Activated T-helper 1 cell treated with anti-CD3 and anti-CD28 coated beads, Interleukin-12 subunit alpha, Interleukin-12 subunit beta, Interleukin-2, Interleukin-4 antibody, amounts not matched to agents 30 ng/mL and 10 ng/mL and 1 ng/mL, durations not matched to agents 14 hours and 24 hours and 36 hours (primary cell): ENCODE results near the gene TOM1L2. TPM values are rescaled to one million over a fixed set of nuclear protein-coding genes. Genes with fewer than 3 reads are reported as not detected.

Experiments used
- DNase-seq: peaks from one replicate; pipeline ENCODE4 v3.0.0; 2021; ENCODE audit warnings: low spot score
- H3K27ac Mint-ChIP-seq: one replicate; pipeline ENCODE4 v1.8.0; 2021; ENCODE audit warnings: mild to moderate bottlenecking, mixed read lengths
- H3K27me3 Mint-ChIP-seq: one replicate; pipeline ENCODE4 v1.8.0; 2022; ENCODE audit warnings: mild to moderate bottlenecking, moderate library complexity, mixed read lengths; ENCODE audit not compliant: insufficient read depth
- H3K36me3 Mint-ChIP-seq: one replicate; pipeline ENCODE4 v1.8.0; 2021; ENCODE audit warnings: low read depth, mixed read lengths
- H3K4me1 Mint-ChIP-seq: one replicate; pipeline ENCODE4 v1.8.0; 2021; ENCODE audit warnings: low read depth, mixed read lengths
- H3K4me3 Mint-ChIP-seq: one replicate; pipeline ENCODE4 v1.8.0; 2021; ENCODE audit warnings: mild to moderate bottlenecking, moderate library complexity, mixed read lengths
- H3K9me3 Mint-ChIP-seq: one replicate; pipeline ENCODE4 v1.8.0; 2021; ENCODE audit warnings: mixed read lengths
- intact Hi-C: fragments of 100-400 bp; cut with micrococcal nuclease; formaldehyde crosslinking; loops from one replicate; pipeline ENCODE4 v1.15.1; 2024
- total RNA-seq: library from RNA; stranded (reverse); gene quantifications from 2 replicates; pipeline ENCODE4 v1.2.3, GENCODE V29; 2022

The TOM1L2 gene
- total RNA-seq, 1 donor from 2014 or later = 10.2 TPM

- H3K36me3 Mint-ChIP-seq = peaks cover 10% of the 10 kb centered on the region
- H3K4me1 Mint-ChIP-seq = peaks cover 8% of the 10 kb centered on the region
- peaks cover 1% of the 10 kb centered on the region for H3K27me3 Mint-ChIP-seq
- no peak overlapping the region for H3K4me3 Mint-ChIP-seq
- intact Hi-C loops = no loop called here
- DNase-seq = no peak
- no peaks in the 10 kb centered on the region for H3K9me3 Mint-ChIP-seq
- H3K27ac Mint-ChIP-seq = no peak overlapping the region
These were observed 83.4 kb downstream of the TOM1L2 start for GRCh38 chr17:17888821-17889220.

DNA sequence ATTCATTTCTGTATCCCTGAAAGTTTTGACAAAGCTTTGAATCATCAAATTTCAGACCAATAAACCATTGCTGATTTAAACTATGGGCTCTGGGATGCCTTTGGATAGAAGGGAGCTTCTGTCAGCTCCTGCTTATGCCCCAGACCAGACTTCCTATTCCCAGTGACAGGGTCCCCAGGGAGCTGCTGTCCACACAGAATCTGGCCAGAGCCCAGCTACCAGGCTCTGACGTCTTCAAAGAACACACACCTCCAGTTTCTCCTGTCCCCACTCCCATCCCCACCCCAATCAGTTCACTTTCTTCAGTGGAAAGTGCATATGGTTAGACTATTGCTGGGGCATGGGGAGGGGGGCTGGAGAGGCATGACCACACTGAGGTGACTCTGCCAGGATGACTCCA lies 83.8 kb downstream of the TOM1L2 start:
- intact Hi-C loops = no loop called here

DNA sequence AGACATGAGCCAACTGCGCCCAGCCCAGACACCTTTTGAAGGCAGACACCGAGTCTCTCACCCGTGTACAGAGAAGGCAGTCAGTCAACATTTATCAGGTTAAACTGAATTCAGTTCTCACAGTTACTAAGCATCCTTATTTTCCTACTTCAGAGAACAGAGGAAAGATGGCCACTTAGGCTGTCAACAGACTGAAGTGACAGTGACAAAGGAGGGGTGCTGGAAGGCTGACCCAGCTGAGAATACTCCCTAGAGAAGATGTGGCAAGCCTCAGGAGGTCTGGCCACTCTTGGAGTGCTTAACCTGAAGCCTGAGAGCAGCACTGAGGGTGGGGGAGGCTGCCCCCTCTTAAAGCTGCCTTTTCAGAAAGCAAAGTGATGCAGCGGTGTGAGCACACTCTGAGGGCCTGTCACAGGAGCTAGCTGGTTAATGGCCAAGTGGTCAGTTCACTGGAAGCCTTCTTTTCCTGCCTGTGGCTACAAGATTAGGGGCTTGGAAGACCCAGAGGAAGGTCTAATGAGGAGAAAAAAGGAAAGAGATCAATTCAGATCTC lies 84.4 kb downstream of the TOM1L2 start:
- Mint-ChIP-seq H3K9me3 (no peaks in the 10 kb centered on the region), H3K4me3 (no peak overlapping the region), H3K27ac (no peak overlapping the region), H3K4me1 (peaks cover 8% of the 10 kb centered on the region), H3K27me3 (peaks cover 1% of the 10 kb centered on the region), H3K36me3 (peaks cover 5% of the 10 kb centered on the region)
- intact Hi-C loops = no loop called here
- DNase-seq = no peak

More for the DNA sequence above, 83.8 kb downstream of the TOM1L2 start:
- no peak for DNase-seq
- H3K4me1 Mint-ChIP-seq = peaks cover 8% of the 10 kb centered on the region
- no peak overlapping the region for H3K4me3 Mint-ChIP-seq
- H3K9me3 Mint-ChIP-seq = no peaks in the 10 kb centered on the region
- H3K27ac Mint-ChIP-seq = no peak overlapping the region
- H3K27me3 Mint-ChIP-seq = peaks cover 1% of the 10 kb centered on the region
- peaks cover 10% of the 10 kb centered on the region for H3K36me3 Mint-ChIP-seq

GRCh38 chr17:17886726-17887125 lies 85.5 kb downstream of the TOM1L2 start:
- Mint-ChIP-seq H3K9me3 (no peaks in the 10 kb centered on the region), H3K36me3 (peaks cover 5% of the 10 kb centered on the region), H3K27ac (no peak overlapping the region), H3K27me3 (peaks cover 1% of the 10 kb centered on the region), H3K4me1 (peaks cover 8% of the 10 kb centered on the region), H3K4me3 (no peak overlapping the region)
- no peak for DNase-seq
- intact Hi-C loops = no loop called here

DNA sequence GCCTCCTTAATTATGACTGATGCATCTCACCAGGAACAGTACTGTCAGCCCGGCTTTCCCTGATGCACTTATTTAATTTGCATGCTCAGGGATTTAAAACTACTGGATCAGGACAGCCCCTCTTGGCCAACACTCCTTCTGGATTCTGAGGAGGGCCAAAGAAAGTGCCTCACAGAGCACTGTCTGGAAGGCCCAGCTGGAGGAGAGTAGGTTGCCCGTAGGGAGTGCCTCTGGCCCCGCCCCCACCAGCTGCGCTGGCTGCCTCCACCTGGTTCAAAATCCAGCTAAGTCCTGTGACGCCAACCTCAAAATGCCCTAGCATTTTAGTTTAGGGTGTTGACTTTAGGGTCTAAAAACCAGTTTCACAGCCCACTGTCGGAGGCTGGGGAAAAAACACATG lies 86.0 kb downstream of the TOM1L2 start:
- peaks cover 1% of the 10 kb centered on the region for H3K27me3 Mint-ChIP-seq
- intact Hi-C loops = no loop called here
- no peak overlapping the region for H3K27ac Mint-ChIP-seq
- no peaks in the 10 kb centered on the region for H3K9me3 Mint-ChIP-seq
- peaks cover 5% of the 10 kb centered on the region for H3K36me3 Mint-ChIP-seq
- peaks cover 4% of the 10 kb centered on the region for H3K4me1 Mint-ChIP-seq
- no peak for DNase-seq
- H3K4me3 Mint-ChIP-seq = no peak overlapping the region

DNA sequence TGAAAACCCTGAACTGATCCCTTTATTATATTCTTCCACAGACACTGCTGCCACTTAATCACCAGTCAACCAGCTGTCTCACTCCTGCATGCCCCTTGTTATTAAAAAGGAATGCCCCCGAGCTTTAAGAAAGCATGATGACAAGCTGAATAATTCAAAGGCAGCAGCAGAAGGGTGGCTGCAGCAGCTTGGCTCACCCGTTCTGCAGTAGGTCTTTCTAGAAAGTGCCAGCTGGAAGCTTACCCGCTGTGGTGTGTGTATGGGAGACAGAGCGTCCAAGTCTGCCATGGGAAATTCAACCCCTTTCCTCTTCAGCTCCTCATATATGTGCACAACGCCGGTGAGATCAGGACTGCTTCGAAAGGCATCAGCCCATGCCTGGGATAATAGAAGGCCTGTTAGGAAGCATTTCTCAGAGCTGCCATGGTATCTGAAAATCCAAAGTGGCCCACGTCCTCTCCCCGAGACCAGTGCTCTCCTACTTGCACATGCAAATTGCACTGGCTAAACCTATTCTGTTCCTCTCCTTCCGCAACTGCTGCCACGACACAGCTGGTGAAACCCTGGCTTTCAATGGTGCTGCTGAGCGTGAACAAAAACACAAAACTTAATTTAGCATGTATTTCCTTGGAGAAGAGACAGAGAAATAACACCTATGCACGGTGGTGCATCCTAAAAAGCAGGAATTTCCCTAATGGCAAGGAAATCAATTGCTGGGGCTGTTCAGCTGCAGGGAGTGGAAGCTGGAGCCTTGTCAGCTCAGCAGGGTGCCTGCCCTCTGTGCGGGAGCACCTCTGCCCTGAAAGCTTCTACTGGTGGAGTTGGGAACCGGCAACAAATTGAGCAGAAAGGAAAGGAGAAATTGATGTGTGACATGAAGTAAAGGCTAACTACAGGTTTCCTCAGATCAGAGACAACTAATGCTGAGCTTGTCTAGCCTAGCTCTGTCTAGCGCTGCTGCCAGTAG lies 87.5 kb downstream of the TOM1L2 start:
- Mint-ChIP-seq H3K4me1 (no peaks in the 10 kb centered on the region), H3K27ac (no peak overlapping the region), H3K36me3 (peaks cover 5% of the 10 kb centered on the region), H3K9me3 (no peaks in the 10 kb centered on the region), H3K4me3 (no peak overlapping the region), H3K27me3 (peaks cover 1% of the 10 kb centered on the region)
- intact Hi-C loops = no loop called here
- no peak for DNase-seq

DNA sequence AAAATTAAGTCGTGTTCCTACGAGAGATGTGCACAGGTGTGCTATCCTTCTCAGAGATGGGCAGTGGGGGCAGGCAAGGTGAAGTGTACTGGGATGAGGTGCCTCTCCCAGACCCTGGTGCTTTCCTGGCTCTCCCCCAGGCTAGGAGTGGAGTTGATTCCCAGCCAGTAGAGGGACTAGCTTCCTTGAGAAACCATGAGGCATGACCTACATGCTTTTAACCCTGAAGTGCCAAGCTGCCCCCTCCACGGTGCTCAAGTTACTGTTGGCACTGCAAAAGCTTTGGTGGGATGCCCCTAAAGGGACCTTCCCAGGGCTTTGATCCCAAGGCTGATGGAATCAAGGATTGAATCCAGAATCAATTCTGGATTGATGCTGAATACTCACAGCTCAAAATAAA lies 88.4 kb downstream of the TOM1L2 start:
- Mint-ChIP-seq H3K36me3 (peaks cover 8% of the 10 kb centered on the region), H3K9me3 (no peaks in the 10 kb centered on the region), H3K4me1 (no peaks in the 10 kb centered on the region), H3K27me3 (peaks cover 1% of the 10 kb centered on the region), H3K4me3 (no peak overlapping the region), H3K27ac (no peak overlapping the region)
- intact Hi-C loops = no loop called here
- no peak for DNase-seq

- Mint-ChIP-seq H3K4me1 (no peaks in the 10 kb centered on the region), H3K36me3 (peaks cover 8% of the 10 kb centered on the region), H3K27me3 (peaks cover 1% of the 10 kb centered on the region), H3K4me3 (no peak overlapping the region), H3K27ac (no peak overlapping the region), H3K9me3 (no peaks in the 10 kb centered on the region)
- intact Hi-C loops = no loop called here
- DNase-seq = no peak
These were observed 90.1 kb downstream of the TOM1L2 start for GRCh38 chr17:17882082-17882581.

DNA sequence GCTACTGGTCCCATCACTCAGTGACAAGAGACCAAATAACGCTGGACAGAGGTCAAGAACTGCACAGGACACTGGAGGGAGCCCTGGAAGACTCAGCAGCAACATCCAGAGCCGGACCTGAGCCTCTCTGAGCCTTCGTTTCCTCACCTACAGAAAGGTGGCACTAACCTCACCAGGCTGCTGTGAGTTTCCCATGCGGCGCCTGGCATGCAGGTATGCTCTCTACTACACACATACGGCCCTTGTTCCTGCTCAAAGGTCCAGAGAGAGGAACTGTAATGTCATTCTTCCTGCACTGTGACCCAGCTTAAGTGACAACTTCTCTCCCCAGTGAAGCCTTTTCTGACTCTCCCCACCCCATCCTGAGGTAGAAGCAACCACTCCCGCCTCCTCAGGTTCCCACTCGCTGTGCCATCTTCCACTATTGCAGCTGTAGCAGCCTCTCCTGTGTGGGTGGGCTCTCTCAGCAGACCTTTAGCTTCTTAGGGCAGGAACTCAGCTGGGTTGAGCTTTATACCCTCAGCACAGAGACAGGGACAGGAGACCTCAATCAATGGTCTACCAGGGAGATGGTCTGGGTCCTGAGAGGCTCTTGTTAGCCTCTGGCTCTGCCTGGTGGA lies 91.5 kb downstream of the TOM1L2 start:
- H3K4me3 Mint-ChIP-seq = no peak overlapping the region
- H3K9me3 Mint-ChIP-seq = no peaks in the 10 kb centered on the region
- H3K27ac Mint-ChIP-seq = peak overlapping the region; percentile 5

DNA sequence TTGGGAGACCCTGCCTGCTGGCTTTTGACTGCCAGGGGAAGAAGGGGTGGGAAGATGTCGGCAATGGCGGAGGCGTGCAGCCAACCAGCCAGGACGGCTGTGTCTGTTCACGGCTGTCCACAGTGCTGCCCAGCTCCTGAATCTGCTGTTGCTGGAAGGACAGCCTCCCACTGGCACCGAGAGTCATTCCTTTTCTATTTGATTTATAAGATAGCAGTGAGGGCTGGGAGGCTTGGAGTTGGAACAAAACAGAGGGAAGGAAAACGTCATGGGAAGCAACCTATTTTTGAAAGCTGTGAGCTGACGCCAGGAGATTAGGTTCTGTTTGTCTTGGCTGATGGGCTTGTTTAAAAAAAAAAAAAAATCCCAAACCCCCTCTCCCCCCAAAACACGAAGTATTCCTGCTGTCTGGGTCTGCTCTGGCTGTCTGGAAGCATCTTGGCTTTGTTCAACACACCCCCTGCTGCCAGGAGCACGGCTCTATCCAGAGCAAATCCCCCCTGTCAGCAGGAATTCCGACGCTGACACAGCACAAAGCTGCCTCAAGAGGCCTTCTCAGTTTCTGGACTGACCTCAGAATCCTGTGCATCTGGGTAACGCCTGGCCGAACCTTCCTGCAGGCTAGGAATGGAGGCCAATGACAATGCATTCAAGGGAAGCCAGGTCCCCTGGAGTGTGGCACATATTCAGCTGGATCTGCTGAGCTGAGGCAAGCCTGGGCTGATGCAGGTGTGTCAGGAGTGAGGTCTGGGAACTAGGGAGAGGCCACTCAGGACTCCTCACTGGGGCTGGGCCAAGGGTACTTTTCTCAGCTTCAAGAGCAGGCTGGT lies 94.5 kb downstream of the TOM1L2 start:
- no peak overlapping the region for H3K27ac Mint-ChIP-seq
- no peak for DNase-seq
- peaks cover 5% of the 10 kb centered on the region for H3K36me3 Mint-ChIP-seq
- no peak overlapping the region for H3K4me3 Mint-ChIP-seq
- no peaks in the 10 kb centered on the region for H3K4me1 Mint-ChIP-seq
- H3K9me3 Mint-ChIP-seq = no peaks in the 10 kb centered on the region
- H3K27me3 Mint-ChIP-seq = no peaks in the 10 kb centered on the region
- intact Hi-C loops = no loop called here

More for the DNA sequence above, 91.5 kb downstream of the TOM1L2 start:
- intact Hi-C loops = no loop called here
- no peaks in the 10 kb centered on the region for H3K4me1 Mint-ChIP-seq
- peaks cover 8% of the 10 kb centered on the region for H3K36me3 Mint-ChIP-seq
- H3K27me3 Mint-ChIP-seq = peaks cover 1% of the 10 kb centered on the region
- no peak for DNase-seq

DNA sequence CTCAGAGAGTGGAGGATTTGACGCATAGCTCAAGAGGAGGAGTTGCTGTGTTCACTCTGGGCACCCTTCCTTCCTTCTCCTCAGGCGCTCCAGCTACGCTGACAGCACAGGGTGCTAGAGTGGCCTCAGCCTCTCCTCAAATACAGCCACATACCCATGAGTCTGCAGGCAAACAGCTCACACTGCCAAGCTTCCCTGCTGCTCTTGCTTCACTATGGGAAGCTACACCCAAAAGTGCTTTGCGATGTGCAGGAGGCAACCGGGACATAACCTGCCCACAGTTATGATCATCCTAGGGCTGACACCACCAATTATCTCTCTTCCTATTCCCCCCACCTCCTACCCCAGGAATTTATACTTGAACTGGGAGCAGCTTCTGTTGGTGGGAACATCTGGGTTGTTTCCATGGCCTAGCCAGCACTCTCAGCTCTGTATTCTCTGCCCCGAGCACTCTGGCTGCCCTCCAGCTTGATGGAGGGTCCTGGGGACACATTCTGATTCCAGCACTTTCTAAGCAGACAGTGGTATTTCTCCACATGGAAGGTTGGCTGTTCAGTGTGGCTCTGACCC lies 95.2 kb downstream of the TOM1L2 start:
- H3K4me3 Mint-ChIP-seq = no peak overlapping the region
- no peak for DNase-seq
- H3K4me1 Mint-ChIP-seq = no peaks in the 10 kb centered on the region
- no peaks in the 10 kb centered on the region for H3K9me3 Mint-ChIP-seq
- H3K36me3 Mint-ChIP-seq = peaks cover 5% of the 10 kb centered on the region
- intact Hi-C loops = no loop called here
- H3K27ac Mint-ChIP-seq = no peak overlapping the region
- H3K27me3 Mint-ChIP-seq = no peaks in the 10 kb centered on the region

- H3K4me3 Mint-ChIP-seq = no peak overlapping the region
- no peak for DNase-seq
- no peaks in the 10 kb centered on the region for H3K4me1 Mint-ChIP-seq
- no peaks in the 10 kb centered on the region for H3K9me3 Mint-ChIP-seq
- no peaks in the 10 kb centered on the region for H3K27me3 Mint-ChIP-seq
- intact Hi-C loops = no loop called here
- no peak overlapping the region for H3K27ac Mint-ChIP-seq
- peaks cover 9% of the 10 kb centered on the region for H3K36me3 Mint-ChIP-seq
These were observed 97.7 kb downstream of the TOM1L2 start for GRCh38 chr17:17874478-17874877.
